IMR-90 (cell line): Measurements from ENCODE around the gene INSL3. TPM values are rescaled to one million over a fixed set of nuclear protein-coding genes. Genes with fewer than 3 reads are reported as not detected.

Experiments
- ATAC-seq: fragments of 200-7000 bp; cut with Tn5 transposase; 2 replicates; pipeline ENCODE4 v1.9.1; 2020; ENCODE audit warnings: low read depth, mild to moderate bottlenecking, moderate library complexity
- BruUV-seq: library from RNA; stranded (reverse); fragments of 400-500 nt; replicated peaks from 2 replicates; lab custom pipeline; 2021; lab: Mats Ljungman, UMichigan
- CTCF ChIA-PET: fragments of 300-600 bp; formaldehyde crosslinking; extraction: SDS; loops from one replicate; lab custom pipeline; 2021; ENCODE audit warnings: antibody characterized with exemption; lab: Yijun Ruan, JAX
- POLR2A ChIA-PET: fragments of 300-600 bp; sonication (Branson Sonifier 250); formaldehyde crosslinking; loops from one replicate; lab custom pipeline; 2022; ENCODE audit warnings: antibody characterized with exemption; ENCODE audit not compliant: unreplicated experiment; lab: Charles Lee
- DNase-seq: peaks from one replicate; pipeline ENCODE4 v3.0.0; 2013
- H2AFZ ChIP-seq: replicated peaks from 2 replicates; pipeline ENCODE3; 2013; ENCODE audit warnings: low read length, mild to moderate bottlenecking; ENCODE audit not compliant: poor library complexity
- H2AK5ac ChIP-seq: 2 replicates; pipeline ENCODE4 v1.6.1; 2013; ENCODE audit warnings: low read depth, low read length, inconsistent platforms
- H2AK9ac ChIP-seq: replicated peaks from 2 replicates; pipeline ENCODE3; 2013; ENCODE audit warnings: mild to moderate bottlenecking, low read depth, low read length, moderate library complexity; ENCODE audit not compliant: poor library complexity
- H2BK120ac ChIP-seq: 2 replicates; pipeline ENCODE4 v1.6.1; 2013; ENCODE audit warnings: low read depth, low read length, inconsistent platforms
- H2BK15ac ChIP-seq: 3 replicates; pipeline ENCODE4 v1.6.1; 2013; ENCODE audit warnings: low read depth, low read length, inconsistent platforms
- H2BK20ac ChIP-seq: 2 replicates; pipeline ENCODE4 v1.6.1; 2013; ENCODE audit warnings: low read depth, mild to moderate bottlenecking, inconsistent platforms, low read length, moderate library complexity
- H2BK5ac ChIP-seq: 2 replicates; pipeline ENCODE4 v1.6.1; 2013; ENCODE audit warnings: mild to moderate bottlenecking, low read depth, low read length, inconsistent platforms; ENCODE audit not compliant: poor library complexity, severe bottlenecking
- H3K14ac ChIP-seq: replicated peaks from 2 replicates; pipeline ENCODE4 v1.6.1; 2013; ENCODE audit warnings: low read depth, low read length, inconsistent platforms
- H3K18ac ChIP-seq: 2 replicates; pipeline ENCODE4 v1.6.1; 2013; ENCODE audit warnings: low read depth, low read length, control low read depth
- H3K23ac ChIP-seq: 2 replicates; pipeline ENCODE4 v1.6.1; 2013; ENCODE audit warnings: low read depth, low read length, inconsistent platforms
- H3K27ac ChIP-seq: 2 replicates; pipeline ENCODE4 v1.5.1; 2013; ENCODE audit warnings: mild to moderate bottlenecking, control low read depth, low read length; ENCODE audit not compliant: insufficient read depth
- H3K27me3 ChIP-seq: 2 replicates; pipeline ENCODE4 v1.6.1; 2013; ENCODE audit warnings: low read length; ENCODE audit not compliant: control insufficient read depth, insufficient read depth
- H3K36me3 ChIP-seq: 2 replicates; pipeline ENCODE4 v1.6.1; 2013; ENCODE audit warnings: low read length, mixed read lengths; ENCODE audit not compliant: control insufficient read depth, insufficient read depth
- H3K4ac ChIP-seq: 2 replicates; pipeline ENCODE4 v1.6.1; 2013; ENCODE audit warnings: low read depth, low read length, inconsistent platforms
- H3K4me1 ChIP-seq: 2 replicates; pipeline ENCODE4 v1.6.1; 2013; ENCODE audit warnings: low read length, mixed read lengths; ENCODE audit not compliant: control insufficient read depth, insufficient read depth
- H3K4me2 ChIP-seq: 2 replicates; pipeline ENCODE4 v1.6.1; 2013; ENCODE audit warnings: low read depth, mild to moderate bottlenecking, control low read depth, low read length, moderate library complexity
- H3K4me3 ChIP-seq: 2 replicates; pipeline ENCODE4 v1.5.1; 2013; ENCODE audit warnings: low read depth, mild to moderate bottlenecking, control low read depth, low read length, moderate library complexity; ENCODE audit not compliant: insufficient read depth
- H3K56ac ChIP-seq: 2 replicates; pipeline ENCODE4 v1.6.1; 2013; ENCODE audit warnings: low read length, inconsistent platforms; ENCODE audit not compliant: insufficient read depth; ENCODE audit errors: extremely low read depth
- H3K79me1 ChIP-seq, 2 experiments: 2 replicates each; pipeline ENCODE4 v1.6.1; 2013; ENCODE audit warnings: low read length in 2 of 2, inconsistent platforms in 1 of 2, low read depth in 1 of 2
- H3K9ac ChIP-seq: 2 replicates; pipeline ENCODE4 v1.6.1; 2013; ENCODE audit warnings: low read depth, low read length, control low read depth
- H3K9me1 ChIP-seq: 2 replicates; pipeline ENCODE4 v1.6.1; 2013; ENCODE audit warnings: low read length, inconsistent platforms; ENCODE audit not compliant: insufficient read depth
- H3K9me3 ChIP-seq: 2 replicates; pipeline ENCODE4 v1.6.1; 2013; ENCODE audit warnings: low read length; ENCODE audit not compliant: control insufficient read depth, insufficient read depth
- H4K20me1 ChIP-seq: 2 replicates; pipeline ENCODE4 v1.6.1; 2013; ENCODE audit warnings: low read length, inconsistent platforms; ENCODE audit not compliant: insufficient read depth
- H4K5ac ChIP-seq: 2 replicates; pipeline ENCODE4 v1.6.1; 2013; ENCODE audit warnings: mild to moderate bottlenecking, low read depth, low read length, control low read depth
- H4K8ac ChIP-seq, 2 experiments: 2 replicates each; pipeline ENCODE4 v1.6.1; 2013; ENCODE audit warnings: low read depth in 2 of 2, low read length in 2 of 2, control low read depth in 1 of 2, inconsistent platforms in 1 of 2
- H4K91ac ChIP-seq: 2 replicates; pipeline ENCODE4 v1.6.1; 2013; ENCODE audit warnings: low read depth, low read length, inconsistent platforms; ENCODE audit not compliant: insufficient read depth
- BHLHE40 ChIP-seq: fragments of 150-350 bp; IDR thresholded peaks from 2 replicates; pipeline ENCODE4 v1.6.1; 2016; ENCODE audit warnings: mild to moderate bottlenecking, low read depth, low read length
- MXI1 ChIP-seq: IDR thresholded peaks from 2 replicates; pipeline ENCODE4 v1.6.1; 2012; ENCODE audit warnings: low read depth, mild to moderate bottlenecking, low read length, moderate library complexity, borderline replicate concordance
- NFE2L2 ChIP-seq: fragments of 150-350 bp; IDR thresholded peaks from 2 replicates; pipeline ENCODE4 v1.6.1; 2016; ENCODE audit warnings: low read depth, mild to moderate bottlenecking, low read length
- RCOR1 ChIP-seq: IDR thresholded peaks from 2 replicates; pipeline ENCODE4 v1.6.1; 2012; ENCODE audit warnings: mild to moderate bottlenecking, low read length, improper control_type of control experiment; ENCODE audit not compliant: insufficient replicate concordance
- WGBS, 2 experiments: methylation state at CpG; one replicate each; pipeline versions ENCODE4 v1.1.5 to v1.1.7; 2013; ENCODE audit warnings: missing lambda C conversion rate in 2 of 2; ENCODE audit not compliant: insufficient read length in 1 of 2; ENCODE audit errors: extremely low coverage in 2 of 2; 5-methylcytosine and 5-hydroxymethylcytosine counted together
- dilution Hi-C: fragments of 300-500 bp; cut with HindIII; formaldehyde crosslinking; loops from one replicate; pipeline ENCODE4 v1.14.3; 2018; ENCODE audit warnings: low sequenced_read_pairs; ENCODE audit not compliant: unreplicated experiment
- in situ Hi-C: fragments of 300-500 bp; cut with MboI; formaldehyde crosslinking; loops from 3 replicates; pipeline ENCODE4 v1.14.3; 2019; ENCODE audit warnings: low sequenced_read_pairs, inconsistent platforms, mixed read lengths
- intact Hi-C: fragments of 100-400 bp; cut with micrococcal nuclease; formaldehyde crosslinking; loops from 2 replicates; pipeline ENCODE4 v1.10.0; 2022
- polyA plus RNA-seq, 3 experiments: library from polyadenylated mRNA; depleted of rRNA; stranded (reverse); fragments of >200 nt; gene quantifications; 2 replicates each; pipeline ENCODE4 v1.2.3, GENCODE V29; 2012; ENCODE audit warnings: low replicate concordance in 1 of 3
- total RNA-seq: library from RNA; depleted of rRNA; stranded (reverse); fragments of >200 nt; gene quantifications from 2 replicates; pipeline ENCODE4 v1.2.3, GENCODE V29; 2012

Gene INSL3
- total and polyA plus RNA-seq, 2 of the 4 experiments (the other 2 are of a cell fraction) = not detected

DNA sequence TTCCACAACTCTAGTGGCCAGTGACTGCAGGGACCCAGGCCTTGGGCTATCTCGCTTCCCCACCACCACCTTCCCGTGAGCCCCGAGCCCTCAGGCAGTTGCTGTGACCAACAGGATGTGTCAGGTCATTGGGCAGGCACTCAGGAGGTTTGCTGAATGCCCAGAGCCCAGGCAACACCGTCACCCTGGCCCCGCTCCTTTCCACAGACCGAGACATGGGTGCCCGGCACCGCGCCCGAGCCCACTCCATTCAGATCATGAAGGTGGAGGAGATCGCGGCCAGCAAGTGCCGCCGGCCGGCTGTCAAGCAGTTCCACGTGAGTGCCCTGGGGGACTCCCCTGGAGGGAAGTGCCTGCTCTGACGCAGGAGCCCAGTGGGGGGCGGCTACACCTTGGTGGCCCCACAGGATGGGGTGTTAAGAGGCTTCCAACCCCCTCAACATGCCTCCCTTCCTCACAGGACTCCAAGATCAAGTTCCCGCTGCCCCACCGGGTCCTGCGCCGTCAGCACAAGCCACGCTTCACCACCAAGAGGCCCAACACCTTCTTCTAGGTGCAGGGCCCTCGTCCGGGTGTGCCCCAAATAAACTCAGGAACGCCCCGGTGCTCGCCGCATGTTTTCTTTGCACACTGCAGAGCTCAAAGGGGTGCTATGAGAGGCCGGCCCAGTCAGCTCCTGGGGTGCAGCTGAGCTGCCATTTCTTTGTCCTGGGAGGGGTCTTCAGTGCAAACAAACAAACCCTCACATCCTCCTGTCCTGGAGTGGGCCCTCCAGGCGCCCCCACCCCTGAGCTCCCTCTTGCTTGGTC, 41.6 kb upstream of the INSL3 start:
- no peak overlapping the region for H3K14ac ChIP-seq
- H2AK5ac ChIP-seq = no peak overlapping the region
- H3K56ac ChIP-seq = no peak overlapping the region
- WGBS, 2 experiments = 94% methylated on average over 5 of the region's 31 CpGs; no CpG with 5 or more reads in 1 of the 2 experiments
- TF ChIP-seq NFE2L2 = no peak
- no peak for TF ChIP-seq RCOR1
- no peak for TF ChIP-seq BHLHE40
- no peak for TF ChIP-seq MXI1
- no peak overlapping the region for H2BK120ac ChIP-seq
- H3K4me3 ChIP-seq = no peak overlapping the region
- no peak overlapping the region for H3K27ac ChIP-seq
- no peak overlapping the region for H2BK5ac ChIP-seq
- in situ Hi-C loops = no loop called here
- H3K9ac ChIP-seq = no peak overlapping the region
- ATAC-seq (no peak), DNase-seq (no peak)
- intact Hi-C loops = no loop called here
- no peak overlapping the region for H3K4me2 ChIP-seq
- CTCF ChIA-PET = no interaction called here
- peaks cover 12% of the 10 kb centered on the region; the same call in 1 of the 2 replicates for H3K9me1 ChIP-seq
- H3K9me3 ChIP-seq = no peaks in the 10 kb centered on the region
- no TSS peak for BruUV-seq
- H4K91ac ChIP-seq = no peak overlapping the region
- no peak overlapping the region for H3K23ac ChIP-seq
- no peak overlapping the region for H3K4ac ChIP-seq
- H3K27me3 ChIP-seq = no peaks in the 10 kb centered on the region
- H3K36me3 ChIP-seq = peaks cover 43% of the 10 kb centered on the region
- dilution Hi-C loops = no loop called here
- peaks cover 62% of the 10 kb centered on the region for H4K20me1 ChIP-seq
- H3K79me1 ChIP-seq = peaks cover 12 to 48% of the 10 kb centered on the region in 2 experiments; a peak in 3 of 4 replicates
- H3K18ac ChIP-seq = no peak overlapping the region
- no peak overlapping the region for H2BK20ac ChIP-seq
- no peak overlapping the region for H2AFZ ChIP-seq
- H3K4me1 ChIP-seq = peaks cover 7% of the 10 kb centered on the region
- peak overlapping the region; percentile 58 for H2AK9ac ChIP-seq
- H4K5ac ChIP-seq = no peak overlapping the region
- no peak overlapping the region for H4K8ac ChIP-seq
- POLR2A ChIA-PET = no interaction called here
- H2BK15ac ChIP-seq = no peak overlapping the region
